EH (cell line): ENCODE data around the gene ZNF248.
"Not testable (repeated sequence)": the region's sequence is repeated elsewhere in the genome, so short reads cannot be mapped to it uniquely, and the experiment has no call there.

Experiments used
- DNase-seq: peaks from one replicate; pipeline ENCODE4 v3.0.0-alpha.2; 2015; ENCODE audit warnings: low read depth

The ZNF248 gene

GRCh38 chr10:37857287-37858211 lies at the start of gene ZNF248:
Gene ZNF248, minus strand, starts transcription at chr10:37857610. Its CDS starts 1,300 bp downstream, at chr10:37856310.
- peak; percentile 97 for DNase-seq

- no peak for DNase-seq
Measured at GRCh38 chr10:37906382-37906781, 49.0 kb upstream of the ZNF248 start.

GRCh38 chr10:37896436-37896835 lies 39.0 kb upstream of the ZNF248 start:
- no peak for DNase-seq

DNA sequence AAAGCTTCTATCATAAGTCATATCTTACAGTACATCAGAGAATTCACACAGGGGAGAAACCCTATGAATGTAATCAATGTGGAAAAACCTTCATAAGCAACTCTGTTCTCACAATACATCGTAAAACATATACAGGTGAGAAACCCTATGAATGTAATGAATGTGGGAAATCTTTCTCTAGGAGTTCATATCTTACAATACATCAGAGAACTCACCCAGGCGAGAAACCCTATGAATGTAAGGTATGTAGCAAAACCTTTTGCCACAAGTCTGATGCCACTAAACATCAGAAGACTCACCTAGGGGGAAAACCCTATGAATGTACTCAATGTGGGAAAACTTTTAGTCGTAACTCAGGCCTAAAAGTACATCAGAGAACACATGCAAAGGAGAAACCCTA lies 38.3 kb upstream of the ZNF248 start:
- no peak for DNase-seq

- DNase-seq = no peak
Measured at GRCh38 chr10:37885850-37886249, 28.4 kb upstream of the ZNF248 start.

DNA sequence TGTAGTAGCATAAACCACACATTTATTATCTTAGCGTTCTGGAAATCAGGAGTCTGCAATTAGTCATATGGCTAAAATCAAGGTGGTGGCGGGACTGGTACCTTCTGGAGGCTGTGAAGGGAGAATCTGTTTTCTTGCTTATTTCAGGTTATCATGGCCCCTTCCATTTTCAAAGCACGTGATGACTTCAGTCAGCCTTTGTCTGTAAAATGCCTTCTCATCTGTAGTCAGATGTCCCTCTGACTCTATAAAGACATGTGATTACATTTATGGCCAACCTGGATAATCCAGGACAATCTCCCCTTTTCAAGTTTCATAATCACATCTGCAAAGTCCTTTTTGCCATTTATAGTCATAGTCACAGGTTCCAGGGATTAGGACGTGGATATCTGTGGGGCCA lies 15.5 kb upstream of the ZNF248 start:
- no peak for DNase-seq

DNA sequence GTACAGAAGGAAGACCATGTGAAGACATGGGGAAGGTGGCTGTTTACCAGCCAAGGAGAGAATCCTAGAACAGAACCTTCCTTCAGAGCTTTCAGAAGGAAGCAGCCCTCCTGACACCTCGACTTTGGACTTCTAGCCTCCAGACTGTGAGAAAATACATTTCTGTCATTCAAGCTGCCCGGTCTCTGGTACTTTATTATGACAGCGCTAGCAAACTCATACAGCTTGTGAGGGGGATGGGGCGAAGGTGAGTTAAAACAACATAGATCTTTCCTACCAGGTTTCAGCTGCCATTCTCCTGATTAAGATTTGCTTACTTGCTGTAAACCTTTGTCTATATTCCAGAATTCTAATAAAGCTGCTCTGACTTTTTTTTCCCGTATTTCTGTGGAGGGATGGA lies 14.9 kb upstream of the ZNF248 start:
- DNase-seq = no peak

DNA sequence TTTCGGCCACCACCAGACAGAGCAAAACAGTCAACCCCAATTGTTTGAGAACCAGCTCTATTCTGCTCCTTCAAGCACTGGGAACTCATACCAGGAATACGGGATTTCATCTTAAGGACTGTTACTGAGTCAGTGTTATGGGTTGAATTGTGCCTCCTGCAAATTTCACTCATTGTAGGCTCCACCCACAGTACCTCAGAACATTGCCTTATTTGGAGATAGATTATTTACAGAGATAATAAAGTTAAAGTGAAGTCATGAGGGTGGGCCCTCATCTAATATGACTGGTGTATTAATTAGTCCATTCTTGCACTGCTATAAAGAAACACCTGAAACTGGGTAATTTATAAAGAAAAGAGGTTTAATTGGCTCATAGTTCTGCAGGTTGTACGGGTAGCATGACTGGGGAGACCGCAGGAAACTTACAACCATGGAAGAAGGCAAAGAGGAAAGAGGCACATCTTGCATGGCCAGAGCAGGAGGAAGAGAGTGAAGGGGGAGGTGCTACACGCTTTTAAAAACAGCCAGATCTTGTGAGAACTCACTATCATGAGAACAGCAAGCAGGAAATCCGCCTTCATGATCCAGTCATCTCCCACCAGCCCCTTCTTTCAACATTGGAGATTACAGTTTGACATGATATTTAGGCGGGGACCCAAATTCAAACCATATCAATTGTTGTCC lies 14.3 kb upstream of the ZNF248 start:
- no peak for DNase-seq

GRCh38 chr10:37871143-37871542 lies 13.7 kb upstream of the ZNF248 start:
- no peak for DNase-seq

DNA sequence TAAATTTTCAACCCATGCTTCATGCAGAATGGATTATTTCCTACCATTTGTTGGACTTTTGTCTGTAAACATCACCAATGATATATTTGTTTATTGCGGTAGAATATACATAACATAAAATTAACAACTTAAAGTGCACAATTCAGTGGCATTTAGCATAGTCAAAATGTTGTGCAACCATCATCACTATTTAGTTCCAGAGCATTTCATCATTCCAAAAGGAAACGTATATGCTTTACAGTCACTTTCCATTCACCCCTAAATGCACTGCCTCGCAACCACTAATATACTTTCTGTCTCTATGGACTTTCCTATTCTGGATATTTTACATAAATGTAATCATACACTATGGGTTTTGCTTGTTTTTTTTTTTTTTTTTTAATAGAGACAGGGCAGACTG lies 11.4 kb upstream of the ZNF248 start:
- DNase-seq = no peak

GRCh38 chr10:37865957-37866803 lies 8.8 kb upstream of the ZNF248 start:
- DNase-seq = peak; percentile 5

DNA sequence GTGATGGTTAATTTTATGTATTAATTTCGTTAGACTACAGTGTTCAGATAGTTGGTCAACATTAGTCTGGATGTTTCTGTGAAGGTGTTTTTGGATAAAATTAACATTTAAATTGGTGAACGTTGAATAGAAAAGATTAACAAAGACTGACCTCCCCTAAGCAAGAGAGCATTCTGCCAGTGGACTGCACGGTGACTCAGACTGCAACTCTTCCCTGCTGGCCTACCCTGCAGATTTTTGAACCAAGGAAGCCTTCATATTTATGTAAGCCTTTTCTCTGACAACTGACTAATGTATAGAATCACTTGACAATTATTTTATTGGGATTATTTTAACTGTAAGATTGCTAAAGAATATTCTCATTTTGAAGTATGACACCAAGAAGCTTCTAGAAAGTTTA lies 7.9 kb upstream of the ZNF248 start:
- peak; percentile 10 for DNase-seq

DNA sequence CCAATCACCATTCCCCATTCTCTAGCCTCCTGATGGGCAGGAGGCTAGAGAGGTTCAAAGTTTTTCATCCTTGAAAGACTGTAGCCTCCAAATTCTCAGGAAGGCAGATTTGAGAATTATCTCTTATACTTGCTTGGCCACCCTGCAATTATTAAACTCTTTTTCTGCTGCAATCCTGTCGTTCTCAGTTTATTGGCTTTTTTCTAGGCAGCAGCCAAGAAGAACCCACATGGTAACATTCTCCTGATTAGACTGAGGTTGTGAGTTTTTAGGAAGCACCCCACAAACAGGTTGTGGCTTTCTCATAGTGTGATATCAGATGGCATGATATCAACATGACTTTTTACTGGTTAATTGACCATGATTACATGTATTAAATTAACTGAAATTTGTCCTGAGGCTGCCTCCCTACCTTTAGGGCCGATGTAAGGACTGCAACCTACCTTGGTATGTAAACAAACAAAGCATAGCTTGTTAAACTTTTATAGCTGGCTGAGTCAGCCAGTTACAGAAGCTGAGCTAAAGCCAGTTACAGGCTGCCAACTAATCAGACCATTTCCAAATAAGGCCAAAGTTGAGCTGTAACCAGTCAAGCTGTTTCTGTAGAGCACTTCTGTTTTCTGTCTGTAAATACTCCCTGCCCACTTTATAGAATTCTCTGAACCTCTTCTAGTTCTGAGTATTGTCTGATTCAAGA lies 3.2 kb upstream of the ZNF248 start:
- DNase-seq = peak; percentile 86

GRCh38 chr10:37859270-37859669 lies 1.9 kb upstream of the ZNF248 start:
- DNase-seq = not testable (repeated sequence)

DNA sequence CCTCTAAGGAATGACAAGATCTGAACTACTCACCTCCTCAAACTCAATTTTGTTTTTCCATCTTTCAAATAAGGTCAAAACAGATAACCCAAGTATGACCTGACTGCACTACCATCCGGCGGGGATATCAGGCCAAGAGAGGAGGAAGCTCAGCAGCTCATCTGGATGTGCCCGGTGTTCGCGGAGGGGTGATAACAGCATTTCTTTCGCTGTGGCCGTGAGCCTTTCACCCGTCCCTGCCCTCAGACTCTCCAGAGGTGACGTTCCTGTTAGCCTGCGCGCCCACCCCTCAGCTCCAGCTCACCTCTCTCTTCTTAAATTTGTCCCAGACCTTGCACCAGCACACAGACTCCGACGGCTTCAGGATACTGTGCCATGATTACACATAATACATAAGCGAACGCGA lies 526 bp downstream of the ZNF248 start:
- DNase-seq = peak; percentile 27

DNA sequence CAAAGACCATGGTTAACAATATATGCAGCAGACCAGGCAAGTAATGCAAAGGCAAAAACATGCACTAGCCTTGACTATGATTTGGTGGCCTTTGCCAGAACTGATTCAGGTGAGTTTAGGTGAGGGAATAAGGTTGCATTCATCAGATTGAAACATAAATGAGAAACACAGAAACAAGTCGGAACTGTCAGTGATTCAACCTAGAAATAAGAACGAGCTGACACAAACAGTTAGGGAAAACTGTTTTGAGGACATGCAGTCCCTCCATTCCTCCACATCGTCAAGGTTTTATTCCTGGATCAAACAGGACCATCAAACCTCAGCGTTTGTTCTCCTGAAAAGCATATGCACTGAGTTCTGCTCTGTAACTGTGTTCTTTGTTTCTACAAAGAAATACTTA lies 1.8 kb downstream of the ZNF248 start:
- no peak for DNase-seq

DNA sequence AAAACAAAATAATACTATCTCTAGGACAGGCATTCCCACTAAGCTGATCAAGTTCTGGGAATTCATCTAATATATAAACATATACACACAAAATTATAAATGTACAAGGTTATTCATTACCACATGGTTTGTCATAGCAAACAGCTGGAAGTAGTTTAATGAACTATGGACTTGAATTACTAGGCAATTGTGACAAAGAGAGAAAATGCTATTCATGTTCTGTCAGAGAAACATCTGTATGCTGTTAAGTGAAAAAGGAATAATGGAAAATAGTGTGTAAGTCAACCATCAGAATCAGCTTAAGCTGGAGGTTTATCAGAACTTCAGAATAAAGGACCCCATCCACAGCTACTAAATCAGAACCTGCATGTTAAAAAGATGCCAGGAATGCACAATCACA lies 2.8 kb downstream of the ZNF248 start:
- DNase-seq = peak; percentile 6

- DNase-seq = no peak
Measured at GRCh38 chr10:37844644-37845043, 12.8 kb downstream of the ZNF248 start.

DNA sequence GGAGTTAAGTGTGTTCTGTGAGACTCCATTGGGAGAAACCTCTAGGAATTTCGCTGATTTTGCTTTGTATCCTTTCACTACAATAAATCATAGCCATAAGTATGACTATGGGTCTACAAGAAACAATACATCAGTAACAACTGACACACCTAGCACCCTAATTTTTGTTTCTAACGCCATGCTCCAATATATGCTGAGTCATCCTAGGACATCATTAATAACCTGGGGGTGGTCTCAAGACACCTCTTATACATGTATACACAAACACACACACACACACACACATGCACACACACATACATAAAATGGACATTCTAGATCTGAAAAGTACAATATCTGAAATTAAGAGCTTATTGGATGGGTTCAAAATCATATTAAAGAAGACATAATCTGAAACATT lies 18.2 kb downstream of the ZNF248 start:
- DNase-seq = no peak

GRCh38 chr10:37831495-37832333 lies 25.7 kb downstream of the ZNF248 start:
- DNase-seq = no peak

GRCh38 chr10:37826806-37827205 lies 30.6 kb downstream of the ZNF248 start:
- no peak for DNase-seq
